Measurements from ENCODE around the gene ANO10.
"Not testable (repeated sequence)": the region's sequence is repeated elsewhere in the genome, so short reads cannot be mapped to it uniquely, and the experiment has no call there.

The ANO10 gene

GRCh38 chr3:43372809-43373559, 248.8 kb downstream of the ANO10 start:
- DNase-seq (ENCODE audit: low read depth), result no peak

GRCh38 chr3:43372007-43372740, 249.6 kb downstream of the ANO10 start:
- DNase-seq (ENCODE audit: low read depth), result no peak

- DNase-seq (ENCODE audit: low read depth), result no peak
Measured at GRCh38 chr3:43371494-43371893, 250.3 kb downstream of the ANO10 start.

GRCh38 chr3:43370293-43370980, 251.4 kb downstream of the ANO10 start:
- no peak for DNase-seq (ENCODE audit: low read depth)

GRCh38 chr3:43369404-43370292, 252.2 kb downstream of the ANO10 start:
- DNase-seq (ENCODE audit: low read depth), result no peak

GRCh38 chr3:43366885-43367284, 254.9 kb downstream of the ANO10 start:
- no peak for DNase-seq (ENCODE audit: low read depth)

- no peak for DNase-seq (ENCODE audit: low read depth)
Measured at GRCh38 chr3:43366481-43366880, 255.3 kb downstream of the ANO10 start.

GRCh38 chr3:43365601-43366305, 256.1 kb downstream of the ANO10 start:
- no peak for DNase-seq (ENCODE audit: low read depth)

GRCh38 chr3:43364926-43365325, 256.9 kb downstream of the ANO10 start:
- no peak for DNase-seq (ENCODE audit: low read depth)

- DNase-seq (ENCODE audit: low read depth), result no peak
Measured at GRCh38 chr3:43364494-43364893, 257.3 kb downstream of the ANO10 start.

- no peak for DNase-seq (ENCODE audit: low read depth)
Measured at GRCh38 chr3:43363621-43364266, 258.1 kb downstream of the ANO10 start.

GRCh38 chr3:43362961-43363360, 258.9 kb downstream of the ANO10 start:
- no peak for DNase-seq (ENCODE audit: low read depth)

- DNase-seq (ENCODE audit: low read depth), result no peak
Measured at GRCh38 chr3:43362183-43362582, 259.6 kb downstream of the ANO10 start.

GRCh38 chr3:43361077-43361476, 260.7 kb downstream of the ANO10 start:
- no peak for DNase-seq (ENCODE audit: low read depth)

GRCh38 chr3:43356033-43356432, 265.8 kb downstream of the ANO10 start:
- not testable (repeated sequence) for DNase-seq (ENCODE audit: low read depth)

- DNase-seq (ENCODE audit: low read depth), result no peak
Measured at GRCh38 chr3:43353923-43354670, 267.7 kb downstream of the ANO10 start.

GRCh38 chr3:43353393-43353792, 268.4 kb downstream of the ANO10 start:
- DNase-seq (ENCODE audit: low read depth), result no peak

- DNase-seq (ENCODE audit: low read depth), result no peak
Measured at GRCh38 chr3:43349716-43350115, 272.1 kb downstream of the ANO10 start.

- no peak for DNase-seq (ENCODE audit: low read depth)
Measured at GRCh38 chr3:43348852-43349574, 272.8 kb downstream of the ANO10 start.
